Measurements from ENCODE around the gene LOX. TPM values are rescaled to one million over a fixed set of nuclear protein-coding genes. Genes with fewer than 3 reads are reported as not detected.

Gene LOX
- total RNA-seq, 1 experiment from 2014 or later = 8.7 TPM

- BruUV-seq (replicated peaks) = no TSS peak
- DNase-seq = no peak
- TF ChIP-seq CTCF (IDR thresholded peaks at IDR 0.05; ENCODE audit: unreplicated experiment) = no peak
- Mint-ChIP-seq H3K4me1 (ENCODE audit: low read depth, unreplicated experiment) (peaks cover 8% of the 10 kb centered on the region), H3K4me3 (ENCODE audit: low read depth, unreplicated experiment) (no peak overlapping the region), H3K27me3 (ENCODE audit: unreplicated experiment) (no peaks in the 10 kb centered on the region), H3K9me3 (ENCODE audit: low read depth, unreplicated experiment) (no peaks in the 10 kb centered on the region), H3K27ac (ENCODE audit: unreplicated experiment) (no peak overlapping the region), H3K36me3 (ENCODE audit: insufficient read depth, unreplicated experiment) (no peaks in the 10 kb centered on the region)
- intact Hi-C loops (cut with micrococcal nuclease; ENCODE audit: unreplicated experiment) = no loop called here
- CTCF ChIA-PET = no interaction called here
These were observed 33.4 kb upstream of the LOX start for GRCh38 chr5:122111460-122111859.

GRCh38 chr5:122110987-122111386, 32.9 kb upstream of the LOX start:
- H3K36me3 Mint-ChIP-seq (ENCODE audit: insufficient read depth, unreplicated experiment) = no peaks in the 10 kb centered on the region
- peaks cover 8% of the 10 kb centered on the region for H3K4me1 Mint-ChIP-seq (ENCODE audit: low read depth, unreplicated experiment)
- CTCF ChIA-PET = no interaction called here
- no peaks in the 10 kb centered on the region for H3K9me3 Mint-ChIP-seq (ENCODE audit: low read depth, unreplicated experiment)
- no peak overlapping the region for H3K4me3 Mint-ChIP-seq (ENCODE audit: low read depth, unreplicated experiment)
- no peak overlapping the region for H3K27ac Mint-ChIP-seq (ENCODE audit: unreplicated experiment)
- intact Hi-C loops (cut with micrococcal nuclease; ENCODE audit: unreplicated experiment) = no loop called here
- no peak for TF ChIP-seq CTCF (IDR thresholded peaks at IDR 0.05; ENCODE audit: unreplicated experiment)
- no TSS peak for BruUV-seq (replicated peaks)
- no peaks in the 10 kb centered on the region for H3K27me3 Mint-ChIP-seq (ENCODE audit: unreplicated experiment)
- DNase-seq = no peak

- BruUV-seq (replicated peaks) = no TSS peak
- Mint-ChIP-seq H3K4me3 (ENCODE audit: low read depth, unreplicated experiment) (no peak overlapping the region), H3K27me3 (ENCODE audit: unreplicated experiment) (no peaks in the 10 kb centered on the region), H3K36me3 (ENCODE audit: insufficient read depth, unreplicated experiment) (no peaks in the 10 kb centered on the region), H3K4me1 (ENCODE audit: low read depth, unreplicated experiment) (peaks cover 17% of the 10 kb centered on the region), H3K9me3 (ENCODE audit: low read depth, unreplicated experiment) (no peaks in the 10 kb centered on the region), H3K27ac (ENCODE audit: unreplicated experiment) (no peak overlapping the region)
- CTCF ChIA-PET = no interaction called here
- no peak for TF ChIP-seq CTCF (IDR thresholded peaks at IDR 0.05; ENCODE audit: unreplicated experiment)
- intact Hi-C loops (cut with micrococcal nuclease; ENCODE audit: unreplicated experiment) = no loop called here
- no peak for DNase-seq
These were observed 29.0 kb upstream of the LOX start for GRCh38 chr5:122107016-122107415.

- Mint-ChIP-seq H3K27me3 (ENCODE audit: unreplicated experiment) (no peaks in the 10 kb centered on the region), H3K4me3 (ENCODE audit: low read depth, unreplicated experiment) (no peak overlapping the region), H3K27ac (ENCODE audit: unreplicated experiment) (no peak overlapping the region), H3K36me3 (ENCODE audit: insufficient read depth, unreplicated experiment) (no peaks in the 10 kb centered on the region), H3K4me1 (ENCODE audit: low read depth, unreplicated experiment) (peaks cover 14% of the 10 kb centered on the region), H3K9me3 (ENCODE audit: low read depth, unreplicated experiment) (no peaks in the 10 kb centered on the region)
- no peak for DNase-seq
- BruUV-seq (replicated peaks) = no TSS peak
- CTCF ChIA-PET = no interaction called here
- intact Hi-C loops (cut with micrococcal nuclease; ENCODE audit: unreplicated experiment) = no loop called here
- no peak for TF ChIP-seq CTCF (IDR thresholded peaks at IDR 0.05; ENCODE audit: unreplicated experiment)
These were observed 27.9 kb upstream of the LOX start for GRCh38 chr5:122105909-122106308.

All from Calu3 (cell line).